Adipose tissue (tissue), 3 donors: ENCODE measurements around the gene USP48. TPM values are rescaled to one million over a fixed set of nuclear protein-coding genes. Genes with fewer than 3 reads are reported as not detected.
"Not testable (repeated sequence)": the region's sequence is repeated elsewhere in the genome, so short reads cannot be mapped to it uniquely, and the experiment has no call there.

Experiments used
- H3K27ac ChIP-seq: one replicate; pipeline ENCODE4 v1.5.1; 2013; ENCODE audit warnings: low read depth, low read length
- WGBS, 3 donors: extraction: QIAGEN DNeasy Blood & Tissue Kit; methylation state at CpG; one replicate each; pipeline ENCODE4 v1.1.7; 2013; 5-methylcytosine and 5-hydroxymethylcytosine counted together
- polyA plus RNA-seq, 3 donors: library from polyadenylated mRNA; stranded (reverse); fragments of 200-250 nt; gene quantifications; one replicate each; pipeline ENCODE4 v1.2.3, GENCODE V29; 2013
- donor health status: healthy with polysubstance abuse.
- donor health status: Bipolar disorder and iron deficiency.
- donor health status: healthy.

The USP48 gene
- 10 to 100 TPM; 13.0 to 20.5 (median 14.8) TPM for polyA plus RNA-seq

GRCh38 chr1:21782868-21783678 lies at the start of gene USP48:
USP48 (minus strand) TSS chr1:21783149; CDS start chr1:21782957, 192 bp downstream.
- H3K27ac ChIP-seq, result peak within 1 kb of the TSS; percentile 89
- 0 to 1% (median 1%) methylated on average over 82 of the region's 82 CpGs for WGBS, 3 donors

- 81 to 99% (median 82%) methylated on average over 11 to 14 of the region's 14 CpGs for WGBS, 3 donors
- H3K27ac ChIP-seq, result no peak overlapping the region
Observed at GRCh38 chr1:21831454-21831970, 48.6 kb upstream of the USP48 start.

GRCh38 chr1:21830792-21831453 lies 48.0 kb upstream of the USP48 start:
- no peak overlapping the region for H3K27ac ChIP-seq
- 94 to 97% (median 95%) methylated on average over 23 of the region's 23 CpGs for WGBS, 3 donors

- 91 to 96% (median 95%) methylated on average over 17 of the region's 17 CpGs for WGBS, 3 donors
- H3K27ac ChIP-seq, result no peak overlapping the region
Observed at GRCh38 chr1:21829294-21829693, 46.3 kb upstream of the USP48 start.

GRCh38 chr1:21828506-21829210 lies 45.7 kb upstream of the USP48 start:
- H3K27ac ChIP-seq, result no peak overlapping the region

GRCh38 chr1:21828075-21828474 lies 45.1 kb upstream of the USP48 start:
- H3K27ac ChIP-seq, result no peak overlapping the region
- WGBS, 3 donors, result 87 to 95% (median 92%) methylated on average over 12 to 13 of the region's 13 CpGs

More at GRCh38 chr1:21828506-21829210, 45.7 kb upstream of the USP48 start:
- WGBS, 3 donors, result 91 to 93% (median 91%) methylated on average over 27 to 28 of the region's 28 CpGs

GRCh38 chr1:21827141-21827679 lies 44.3 kb upstream of the USP48 start:
- H3K27ac ChIP-seq, result no peak overlapping the region
- 90 to 97% (median 91%) methylated on average over 5 of the region's 5 CpGs for WGBS, 3 donors

- not testable (repeated sequence) for H3K27ac ChIP-seq
- 94 to 95% (median 94%) methylated on average over 10 of the region's 10 CpGs for WGBS, 3 donors
Observed at GRCh38 chr1:21826694-21827093, 43.7 kb upstream of the USP48 start.

- 91 to 95% (median 92%) methylated on average over 7 of the region's 7 CpGs for WGBS, 3 donors
Observed at GRCh38 chr1:21825393-21825792, 42.4 kb upstream of the USP48 start.

GRCh38 chr1:21824926-21825325 lies 42.0 kb upstream of the USP48 start:
- no peak overlapping the region for H3K27ac ChIP-seq
- WGBS, 3 donors, result 85 to 97% (median 86%) methylated on average over 2 of the region's 2 CpGs

More at GRCh38 chr1:21825393-21825792, 42.4 kb upstream of the USP48 start:
- H3K27ac ChIP-seq, result no peak overlapping the region

GRCh38 chr1:21823980-21824702 lies 41.2 kb upstream of the USP48 start:
- 80 to 91% (median 80%) methylated on average over 21 to 22 of the region's 22 CpGs for WGBS, 3 donors
- no peak overlapping the region for H3K27ac ChIP-seq

GRCh38 chr1:21823206-21823979 lies 40.4 kb upstream of the USP48 start:
- no peak overlapping the region for H3K27ac ChIP-seq
- WGBS, 3 donors, result 75 to 87% (median 79%) methylated on average over 41 to 44 of the region's 44 CpGs

GRCh38 chr1:21822349-21822748 lies 39.4 kb upstream of the USP48 start:
- WGBS, 3 donors, result 47 to 70% (median 48%) methylated on average over 8 to 9 of the region's 9 CpGs
- H3K27ac ChIP-seq, result no peak overlapping the region

GRCh38 chr1:21821385-21822019 lies 38.6 kb upstream of the USP48 start:
- 87 to 91% (median 90%) methylated on average over 11 of the region's 11 CpGs for WGBS, 3 donors
- H3K27ac ChIP-seq, result no peak overlapping the region

GRCh38 chr1:21820597-21821232 lies 37.8 kb upstream of the USP48 start:
- no peak overlapping the region for H3K27ac ChIP-seq
- WGBS, 3 donors, result 95 to 96% (median 95%) methylated on average over 9 of the region's 9 CpGs

GRCh38 chr1:21818656-21819055 lies 35.7 kb upstream of the USP48 start:
- no peak overlapping the region for H3K27ac ChIP-seq
- WGBS, 3 donors, result 23 to 38% (median 26%) methylated on average over 6 to 9 of the region's 10 CpGs
